ENCODE measurements around the gene EPB41L5. TPM values are rescaled to one million over a fixed set of nuclear protein-coding genes. Genes with fewer than 3 reads are reported as not detected.

The EPB41L5 gene
- total and polyA plus RNA-seq, 12 donors = 2.6 to 25.8 (median 13.9) TPM

GRCh38 chr2:120177973-120178372, 165.1 kb downstream of the EPB41L5 start:
- H3K4me3 ChIP-seq = no peak overlapping the region
- TF ChIP-seq POLR2A (IDR thresholded peaks at IDR 0.05) (no peak), CTCF (IDR thresholded peaks at IDR 0.05) (no peak)
- no peaks in the 10 kb centered on the region for H3K9me3 ChIP-seq (replicated peaks in 1 of 3)
- WGBS, 4 donors = 85 to 94% (median 91%) methylated on average over 7 of the region's 7 CpGs
- DNase-seq = no peak
- intact Hi-C loops (cut with DNase I) = loop anchor here in 1 of 2 donors (5.0 to 10.0 kb wide), 2 partner anchors 71 to 473 kb away; no protein-coding TSS in a partner anchor
- H3K36me3 ChIP-seq (replicated peaks in 1 of 2) = no peaks in the 10 kb centered on the region
- H3K27ac ChIP-seq = no peak overlapping the region
- no peaks in the 10 kb centered on the region for H3K27me3 ChIP-seq
- peaks cover 5% of the 10 kb centered on the region in 2 donors for H3K4me1 ChIP-seq (replicated peaks in 1 of 2)

GRCh38 chr2:120179396-120179795, 166.5 kb downstream of the EPB41L5 start:
- Histone ChIP-seq H3K4me1 (replicated peaks in 1 of 2) (peaks cover 5% of the 10 kb centered on the region in 2 donors), H3K27me3 (no peaks in the 10 kb centered on the region), H3K4me3 (no peak overlapping the region), H3K9me3 (replicated peaks in 1 of 3) (no peaks in the 10 kb centered on the region), H3K36me3 (replicated peaks in 1 of 2) (no peaks in the 10 kb centered on the region), H3K27ac (no peak overlapping the region)
- intact Hi-C loops (cut with DNase I) = loop anchor here in 1 of 2 donors (5.0 to 10.0 kb wide), 2 partner anchors 72 to 475 kb away; no protein-coding TSS in a partner anchor
- no peak for DNase-seq
- WGBS, 4 donors = 80 to 100% (median 95%) methylated on average over 1 to 3 of the region's 3 CpGs
- no peak for TF ChIP-seq POLR2A (IDR thresholded peaks at IDR 0.05)
- TF ChIP-seq CTCF (IDR thresholded peaks at IDR 0.05) = no peak

GRCh38 chr2:120180066-120180465, 167.2 kb downstream of the EPB41L5 start:
- Histone ChIP-seq H3K27ac (no peak overlapping the region), H3K4me1 (replicated peaks in 1 of 2) (no peaks in the 10 kb centered on the region), H3K4me3 (no peak overlapping the region), H3K9me3 (replicated peaks in 1 of 3) (no peaks in the 10 kb centered on the region), H3K36me3 (replicated peaks in 1 of 2) (no peaks in the 10 kb centered on the region), H3K27me3 (no peaks in the 10 kb centered on the region)
- 79 to 97% (median 92%) methylated on average over 3 of the region's 3 CpGs for WGBS, 4 donors
- TF ChIP-seq CTCF (IDR thresholded peaks at IDR 0.05) (no peak), POLR2A (IDR thresholded peaks at IDR 0.05) (no peak)
- DNase-seq = no peak
- intact Hi-C loops (cut with DNase I) = no loop called here

GRCh38 chr2:120182019-120182560, 169.2 kb downstream of the EPB41L5 start:
- no peak overlapping the region for H3K27ac ChIP-seq
- H3K36me3 ChIP-seq (replicated peaks in 1 of 2) = no peaks in the 10 kb centered on the region
- WGBS, 4 donors = 62 to 79% (median 72%) methylated on average over 5 of the region's 5 CpGs
- intact Hi-C loops (cut with DNase I) = no loop called here
- no peaks in the 10 kb centered on the region for H3K4me1 ChIP-seq (replicated peaks in 1 of 2)
- TF ChIP-seq POLR2A (IDR thresholded peaks at IDR 0.05) (no peak), CTCF (IDR thresholded peaks at IDR 0.05) (no peak)
- H3K27me3 ChIP-seq = no peaks in the 10 kb centered on the region
- no peak overlapping the region for H3K4me3 ChIP-seq
- DNase-seq = no peak
- no peaks in the 10 kb centered on the region for H3K9me3 ChIP-seq (replicated peaks in 1 of 3)

Data from adrenal gland (tissue), 12 donors.